Endothelial cell of umbilical vein (primary cell): Measurements from ENCODE around the gene SUMO4. TPM values are rescaled to one million over a fixed set of nuclear protein-coding genes. Genes with fewer than 3 reads are reported as not detected.

Experiments
- BruUV-seq: library from RNA; stranded (reverse); fragments of 400-500 nt; replicated peaks from 2 replicates; lab custom pipeline; 2021; lab: Mats Ljungman, UMichigan
- CTCF ChIA-PET: fragments of 300-600, 350-600 bp; sonication (Branson Sonifier 250); formaldehyde crosslinking; loops from one replicate; lab custom pipeline; 2021; ENCODE audit warnings: antibody characterized with exemption, inconsistent platforms; lab: Charles Lee
- POLR2A ChIA-PET: fragments of 300-600, 350-600 bp; sonication (Branson Sonifier 250); formaldehyde crosslinking; loops from one replicate; lab custom pipeline; 2021; ENCODE audit warnings: antibody characterized with exemption, inconsistent platforms; lab: Charles Lee
- DNase-seq: peaks from one replicate; pipeline ENCODE4 v3.0.0-alpha.2; 2011; ENCODE audit warnings: low read depth, low spot score
- FAIRE-seq: peaks from 2 replicates; lab custom pipeline; 2011; peaks lifted over from hg19 to GRCh38; lab: Jason Lieb, UNC
- H2AFZ ChIP-seq: 2 replicates; pipeline ENCODE4 v1.6.0; 2012; ENCODE audit warnings: low read depth, low read length, control low read depth, inconsistent platforms
- H3K27ac ChIP-seq: 2 replicates; pipeline ENCODE4 v1.5.1; 2011; ENCODE audit warnings: low read depth, mild to moderate bottlenecking, control low read depth, low read length, moderate library complexity; ENCODE audit not compliant: insufficient read depth
- H3K27me3 ChIP-seq, 2 experiments: 2 replicates each; pipeline versions ENCODE4 v1.6.0 to v1.6.1; 2011; ENCODE audit warnings: low read length in 2 of 2, mixed read lengths in 1 of 2; ENCODE audit not compliant: control insufficient read depth in 2 of 2, insufficient read depth in 2 of 2
- H3K36me3 ChIP-seq, 2 experiments: 2 replicates in 1 of 2; 3 replicates in 1 of 2; pipeline ENCODE4 v1.5.1; 2011; ENCODE audit warnings: low read length in 2 of 2, mild to moderate bottlenecking in 1 of 2, moderate library complexity in 1 of 2; ENCODE audit not compliant: control insufficient read depth in 2 of 2, insufficient read depth in 2 of 2; ENCODE audit errors: extremely low read depth in 1 of 2
- H3K4me1 ChIP-seq: 3 replicates; pipeline ENCODE4 v1.5.1; 2011; ENCODE audit warnings: mild to moderate bottlenecking, low read length; ENCODE audit not compliant: control insufficient read depth, insufficient read depth; ENCODE audit errors: extremely low read depth
- H3K4me2 ChIP-seq: 2 replicates; pipeline ENCODE4 v1.6.1; 2011; ENCODE audit warnings: low read length, control low read depth, mixed read lengths; ENCODE audit not compliant: insufficient read depth
- H3K4me3 ChIP-seq, 3 experiments: fragments of 200-600 bp in 1 of 3; sonication (generic), shearing (Covaris generic) in 1 of 3; replicated peaks in 1 of 3; 2 replicates each; pipeline ENCODE4 v1.5.1; 2011 to 2016; ENCODE audit warnings: control low read depth in 3 of 3, low read length in 3 of 3, mild to moderate bottlenecking in 2 of 3, inconsistent platforms in 1 of 3, low read depth in 1 of 3, moderate library complexity in 1 of 3; ENCODE audit not compliant: insufficient read depth in 1 of 3
- H3K79me2 ChIP-seq: 2 replicates; pipeline ENCODE4 v1.6.0; 2012; ENCODE audit warnings: low read length, inconsistent platforms; ENCODE audit not compliant: control insufficient read depth, insufficient read depth
- H3K9ac ChIP-seq: replicated peaks from 2 replicates; pipeline ENCODE3; 2011; ENCODE audit warnings: low read length, control low read depth; ENCODE audit not compliant: insufficient read depth; ENCODE audit errors: extremely low read depth
- H3K9me1 ChIP-seq: replicated peaks from 3 replicates; pipeline ENCODE4 v1.6.0; 2011; ENCODE audit warnings: mild to moderate bottlenecking, low read length; ENCODE audit not compliant: control insufficient read depth, insufficient read depth; ENCODE audit errors: extremely low read depth
- H3K9me3 ChIP-seq: replicated peaks from 2 replicates; pipeline ENCODE4 v1.5.1; 2012; ENCODE audit warnings: low read length, inconsistent platforms; ENCODE audit not compliant: control insufficient read depth, insufficient read depth
- H4K20me1 ChIP-seq: replicated peaks from 2 replicates; pipeline ENCODE3; 2011; ENCODE audit warnings: mild to moderate bottlenecking, low read length; ENCODE audit not compliant: control insufficient read depth, insufficient read depth; ENCODE audit errors: extremely low read depth
- CTCF ChIP-seq, 2 donors: IDR thresholded peaks; 1 replicate in 1 of 2; 2 replicates in 1 of 2; pipeline ENCODE4 v1.5.1; 2011; ENCODE audit warnings: low read length in 2 of 2, mild to moderate bottlenecking in 2 of 2, moderate library complexity in 2 of 2, control low read depth in 1 of 2, inconsistent platforms in 1 of 2, low read depth in 1 of 2; ENCODE audit not compliant: insufficient read depth in 1 of 2; ENCODE audit errors: extremely low read depth in 1 of 2
- EZH2 ChIP-seq: IDR thresholded peaks from 2 replicates; pipeline ENCODE4 v1.6.1; 2012; ENCODE audit warnings: borderline replicate concordance, low read depth, mild to moderate bottlenecking, moderate library complexity, low read length, inconsistent platforms; ENCODE audit not compliant: severe bottlenecking
- FOS ChIP-seq: IDR thresholded peaks from 2 replicates; pipeline ENCODE4 v1.6.1; 2011; ENCODE audit warnings: mild to moderate bottlenecking, low read length, moderate library complexity, borderline replicate concordance; ENCODE audit not compliant: insufficient read depth
- GATA2 ChIP-seq: IDR thresholded peaks from 2 replicates; pipeline ENCODE4 v1.7.0; 2011; ENCODE audit warnings: low read depth, mild to moderate bottlenecking, moderate library complexity, mixed read lengths, low read length; ENCODE audit not compliant: insufficient read length, insufficient read depth
- JUN ChIP-seq: IDR thresholded peaks from 2 replicates; pipeline ENCODE4 v1.6.1; 2011; ENCODE audit warnings: borderline replicate concordance, low read depth; ENCODE audit not compliant: insufficient read length, insufficient read depth
- MAX ChIP-seq: IDR thresholded peaks from 2 replicates; pipeline ENCODE4 v1.6.1; 2011; ENCODE audit not compliant: insufficient read depth, insufficient read length
- MYC ChIP-seq: IDR thresholded peaks from one replicate; pipeline ENCODE4 v1.6.1; 2011; ENCODE audit warnings: mild to moderate bottlenecking, low read depth, low read length
- POLR2A ChIP-seq: IDR thresholded peaks from 2 replicates; pipeline ENCODE4 v1.6.1; 2012; ENCODE audit warnings: low read depth, mild to moderate bottlenecking, control low read depth, low read length
- POLR2AphosphoS5 ChIP-seq: IDR thresholded peaks from 2 replicates; pipeline ENCODE4 v1.6.1; 2012; ENCODE audit warnings: low read depth, mild to moderate bottlenecking, control low read depth, low read length, moderate library complexity; ENCODE audit not compliant: insufficient read depth
- dilution Hi-C: fragments of 300-500 bp; cut with MboI; formaldehyde crosslinking; loops from one replicate; pipeline ENCODE4 v1.15.0; 2019; ENCODE audit warnings: low sequenced_read_pairs; ENCODE audit not compliant: extremely low pct_ligation_motif_present
- intact Hi-C: fragments of 100-400 bp; cut with micrococcal nuclease; formaldehyde crosslinking; loops from one replicate; pipeline ENCODE4 v1.10.0; 2022
- polyA plus RNA-seq, 4 experiments: library from polyadenylated mRNA; depleted of rRNA in 3 of 4; stranded (reverse) in 3 of 4; unstranded in 1 of 4; fragments of >200 nt; gene quantifications; 2 replicates each; pipeline versions ENCODE4 v1.2.1 to v1.2.3, GENCODE V29; 2011 to 2012; ENCODE audit warnings: missing spikeins in 1 of 4
- total RNA-seq: library from RNA; stranded (reverse); gene quantifications from 2 replicates; pipeline ENCODE4 v1.2.3, GENCODE V29; 2021

SUMO4 gene
- total and polyA plus RNA-seq, 2 donors (not counting 3 experiments of a cell fraction or from before 2014, with no cell fraction given): 0.10 to 2.6 TPM

- FAIRE-seq (no peak), DNase-seq (no peak)
- no peak overlapping the region for H3K27ac ChIP-seq
- BruUV-seq: no TSS peak
- no peaks in the 10 kb centered on the region for H4K20me1 ChIP-seq
- H3K9ac ChIP-seq: no peak overlapping the region
- H2AFZ ChIP-seq: no peak overlapping the region
- H3K4me2 ChIP-seq: no peak overlapping the region
- no peaks in the 10 kb centered on the region for H3K9me1 ChIP-seq
- TF ChIP-seq GATA2 (no peak), POLR2A (no peak), JUN (no peak), MAX (no peak), MYC (no peak), EZH2 (no peak), CTCF (IDR thresholded peaks at IDR 0.05; ENCODE audit: extremely low read depth in 1 of 2, insufficient read depth in 1 of 2, low read depth in 1 of 2, low read length in 2 of 2) (no peak), FOS (no peak), POLR2AphosphoS5 (no peak)
- H3K27me3 ChIP-seq: no peaks in the 10 kb centered on the region
- ChIA-PET CTCF (no interaction called here), POLR2A (no interaction called here)
- H3K4me3 ChIP-seq: no peak overlapping the region
- peaks cover 3 to 7% of the 10 kb centered on the region in 2 experiments for H3K36me3 ChIP-seq
- intact Hi-C loops: loop anchor here (5.0 kb wide), 1 partner anchor 98 kb away; the partner anchor contains the start of gene TAB2
- H3K79me2 ChIP-seq: no peaks in the 10 kb centered on the region
- H3K9me3 ChIP-seq: no peaks in the 10 kb centered on the region
- dilution Hi-C loops: no loop called here
- no peaks in the 10 kb centered on the region for H3K4me1 ChIP-seq
Observed at GRCh38 chr6:149414821-149415220, 14.8 kb downstream of the SUMO4 start.
